Heart left ventricle (tissue), 16 donors: ENCODE data around the gene UBE2QL1. TPM values are rescaled to one million over a fixed set of nuclear protein-coding genes. Genes with fewer than 3 reads are reported as not detected.

ENCODE experiments used
- ATAC-seq, 4 donors: fragments of 200-7000 bp; cut with Tn5 transposase; one replicate each; pipeline ENCODE4 v1.9.1; 2020 to 2022; ENCODE audit warnings: moderate library complexity in 4 of 4, mild to moderate bottlenecking in 3 of 4, moderate number of reproducible peaks in 1 of 4
- DNase-seq, 5 donors: peaks; one replicate each; pipeline ENCODE4 v3.0.0-alpha.2; 2020
- H3K27ac ChIP-seq, 12 donors: fragments of 200-600 bp; sonication (generic) in 4 of 12; one replicate each; pipeline versions ENCODE4 v1.5.0 to v1.8.0; 2016 to 2022; ENCODE audit warnings: mild to moderate bottlenecking in 2 of 12
- H3K27me3 ChIP-seq, 9 donors: fragments of 200-600 bp; sonication (generic) in 2 of 9; one replicate each; pipeline versions ENCODE4 v1.5.1 to v1.8.0; 2016 to 2022; ENCODE audit warnings: mild to moderate bottlenecking in 3 of 9
- H3K36me3 ChIP-seq, 9 donors: fragments of 200-600 bp; sonication (generic) in 2 of 9; one replicate each; pipeline versions ENCODE4 v1.5.0 to v1.8.0; 2018 to 2022; ENCODE audit warnings: mild to moderate bottlenecking in 2 of 9
- H3K4me1 ChIP-seq, 12 donors: fragments of 200-600 bp; sonication (generic) in 4 of 12; one replicate each; pipeline versions ENCODE4 v1.5.0 to v1.8.0; 2016 to 2022; ENCODE audit warnings: mild to moderate bottlenecking in 3 of 12
- H3K4me3 ChIP-seq, 12 donors: fragments of 200-600 bp; sonication (generic) in 4 of 12; one replicate each; pipeline versions ENCODE4 v1.5.0 to v1.8.0; 2017 to 2022; ENCODE audit warnings: mild to moderate bottlenecking in 9 of 12, moderate library complexity in 4 of 12
- H3K9me3 ChIP-seq, 12 donors: fragments of 200-600 bp; sonication (generic) in 4 of 12; one replicate each; pipeline versions ENCODE4 v1.5.0 to v1.8.0; 2016 to 2022; ENCODE audit warnings: mild to moderate bottlenecking in 1 of 12
- POLR2A ChIP-seq, 2 donors: fragments of 450-650 bp; IDR thresholded peaks; one replicate each; pipeline ENCODE4 v1.6.1; 2017; ENCODE audit warnings: antibody characterized with exemption in 2 of 2, mild to moderate bottlenecking in 2 of 2, moderate library complexity in 2 of 2
- WGBS, 4 donors: extraction: QIAGEN DNeasy Blood & Tissue Kit in 2 of 4; methylation state at CpG; one replicate each; pipeline versions ENCODE4 v1.1.5 to v1.1.7; 2013 to 2018; 5-methylcytosine and 5-hydroxymethylcytosine counted together
- intact Hi-C, 10 donors: fragments of 100-400 bp; cut with DNase I; formaldehyde crosslinking; loops; one replicate each; pipeline versions ENCODE4 v1.11.1 to v1.14.2; 2022
- polyA plus RNA-seq, 2 donors: library from polyadenylated mRNA; stranded (reverse); fragments of 200-250 nt; gene quantifications; one replicate each; pipeline ENCODE4 v1.2.3, GENCODE V29; 2013
- total RNA-seq, 9 donors: library from RNA; depleted of rRNA in 2 of 9; stranded (reverse); fragments of >200 nt in 2 of 9; fragmentation: NEBNext Ultra II Directional in 3 of 9; extraction: Animal tissue kit (Norgen Biotek cat#: 25700) in 3 of 9; gene quantifications; one replicate each; pipeline versions ENCODE4 v1.1.0 to v1.2.4, GENCODE V29; 2016 to 2023
- TF ChIP-seq, protein P1 (sequence below), 12 donors: fragments of 200-600 bp; sonication (generic) in 4 of 12; IDR thresholded peaks; one replicate each; pipeline versions ENCODE4 v1.5.0 to v1.8.0; 2018 to 2022; ENCODE audit warnings: antibody characterized with exemption in 12 of 12, mild to moderate bottlenecking in 5 of 12
- donor health status: ischemic (EF 13 %, LVEDD 7.1; RV severe dilation, severe dysfunction).
- donor health status: healthy with polysubstance abuse.
- donor health status: DM: no; HTN: yes; CAD: no.
- donor health status: DM: no; HTN: no; CAD: no.
- donor health status: ischemic (EF 25% LVEDD 6.9; RV normal size, moderate dysfunction).
- donor health status: ischemic (EF 25% LVEDD 5.7; RV mildly dilated, moderate dysfunction).
- donor health status: healthy.
- donor health status: DM: yes; HTN: yes; CAD: no.
- donor health status: ischemic (EF 35%, LVEDD 5.7; RV mildly dilated, moderate dysfunction).
- donor health status: nonischemic (EF 11% LVEDD 7.7; RV severe dilation, severe dysfunction).
- donor health status: DM: yes; HTN: yes; CAD: no.
- donor health status: PGD.
- donor health status: ischemic (EF 29% LVEDD 5.4; RV normal size, mild dysfunction).
- donor health status: nonischemic (EF 23%, LVEDD 6.1; RV moderate dilation, normal function).

The UBE2QL1 gene
- total and polyA plus RNA-seq, 11 donors, result 9.8 to 32.0 (median 19.7) TPM

DNA sequence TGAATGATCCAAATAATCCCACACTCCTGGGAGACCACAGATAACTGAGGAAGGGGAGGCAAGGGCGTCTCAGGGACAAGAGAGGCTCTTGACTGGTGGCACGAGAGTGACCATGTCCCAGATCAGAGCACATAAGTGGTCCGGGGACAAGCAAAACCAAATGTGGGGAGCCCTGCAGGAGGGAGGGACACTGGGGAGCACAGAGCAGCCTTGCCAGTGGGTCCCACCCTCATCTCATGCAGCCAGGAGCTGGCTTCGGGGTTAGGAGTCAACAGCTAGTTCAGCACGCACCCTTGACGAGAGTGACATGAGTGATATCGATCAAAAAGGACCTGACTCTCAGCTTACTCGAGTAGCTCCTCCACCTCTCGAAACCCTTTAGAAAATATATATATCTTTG is 16.5 kb upstream of the UBE2QL1 start:
- intact Hi-C loops, result loop anchor here in 5 of 10 donors (5.0 to 10.0 kb wide), 3 partner anchors 55 to 937 kb away; partner anchors contain the start of gene MED10 (in 3 of the 5)
- TF ChIP-seq, protein P1, sequence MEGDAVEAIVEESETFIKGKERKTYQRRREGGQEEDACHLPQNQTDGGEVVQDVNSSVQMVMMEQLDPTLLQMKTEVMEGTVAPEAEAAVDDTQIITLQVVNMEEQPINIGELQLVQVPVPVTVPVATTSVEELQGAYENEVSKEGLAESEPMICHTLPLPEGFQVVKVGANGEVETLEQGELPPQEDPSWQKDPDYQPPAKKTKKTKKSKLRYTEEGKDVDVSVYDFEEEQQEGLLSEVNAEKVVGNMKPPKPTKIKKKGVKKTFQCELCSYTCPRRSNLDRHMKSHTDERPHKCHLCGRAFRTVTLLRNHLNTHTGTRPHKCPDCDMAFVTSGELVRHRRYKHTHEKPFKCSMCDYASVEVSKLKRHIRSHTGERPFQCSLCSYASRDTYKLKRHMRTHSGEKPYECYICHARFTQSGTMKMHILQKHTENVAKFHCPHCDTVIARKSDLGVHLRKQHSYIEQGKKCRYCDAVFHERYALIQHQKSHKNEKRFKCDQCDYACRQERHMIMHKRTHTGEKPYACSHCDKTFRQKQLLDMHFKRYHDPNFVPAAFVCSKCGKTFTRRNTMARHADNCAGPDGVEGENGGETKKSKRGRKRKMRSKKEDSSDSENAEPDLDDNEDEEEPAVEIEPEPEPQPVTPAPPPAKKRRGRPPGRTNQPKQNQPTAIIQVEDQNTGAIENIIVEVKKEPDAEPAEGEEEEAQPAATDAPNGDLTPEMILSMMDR (IDR thresholded peaks at IDR 0.05), result no peak
- TF ChIP-seq POLR2A (IDR thresholded peaks at IDR 0.05), result no peak
- Histone ChIP-seq H3K9me3 (no peaks in the 10 kb centered on the region), H3K27ac (peak overlapping the region; percentile 47 to 96 (median 85)), H3K36me3 (no peaks in the 10 kb centered on the region), H3K4me3 (no peak overlapping the region), H3K27me3 (no peaks in the 10 kb centered on the region), H3K4me1 (peaks cover 0 to 27% (median 7%) of the 10 kb centered on the region in 12 donors)
- WGBS, 4 donors, result 34 to 62% (median 49%) methylated on average over 9 of the region's 9 CpGs
- ATAC-seq (peak in 1 of 4 donors; percentile 5), DNase-seq (no peak)

DNA sequence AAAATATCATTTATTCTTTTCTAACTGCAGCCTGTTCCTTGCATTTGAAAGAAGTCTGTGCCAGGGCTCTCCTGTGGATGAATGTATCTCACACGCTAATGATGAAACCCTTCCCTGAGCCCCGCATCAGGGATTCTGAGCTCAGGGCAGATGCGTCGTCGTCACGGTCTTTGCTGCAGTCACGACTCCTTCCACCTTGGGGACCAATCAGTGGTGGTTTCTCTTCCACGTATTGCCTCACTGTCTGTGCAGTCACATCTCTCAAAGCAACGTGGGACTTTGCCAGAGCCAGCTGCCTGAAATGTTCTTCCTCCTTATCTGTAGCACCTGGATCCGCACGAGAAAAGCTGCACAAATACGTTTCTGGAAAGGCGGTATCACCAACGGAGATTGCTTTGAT is 13.9 kb upstream of the UBE2QL1 start:
- Histone ChIP-seq H3K9me3 (peaks cover 0 to 2% (median 0%) of the 10 kb centered on the region in 12 donors), H3K4me3 (no peak overlapping the region), H3K27ac (no peak overlapping the region), H3K4me1 (peaks cover 0 to 27% (median 7%) of the 10 kb centered on the region in 12 donors), H3K27me3 (no peaks in the 10 kb centered on the region), H3K36me3 (no peaks in the 10 kb centered on the region)
- TF ChIP-seq POLR2A (IDR thresholded peaks at IDR 0.05), result no peak
- TF ChIP-seq, protein P1 (IDR thresholded peaks at IDR 0.05), result no peak
- intact Hi-C loops, result loop anchor here in 5 of 10 donors (5.0 to 10.0 kb wide), 4 partner anchors 57 to 940 kb away; partner anchors contain the start of gene MED10 (in 3 of the 5)
- ATAC-seq (no peak), DNase-seq (no peak)
- WGBS, 4 donors, result 63 to 69% (median 67%) methylated on average over 14 of the region's 14 CpGs

DNA sequence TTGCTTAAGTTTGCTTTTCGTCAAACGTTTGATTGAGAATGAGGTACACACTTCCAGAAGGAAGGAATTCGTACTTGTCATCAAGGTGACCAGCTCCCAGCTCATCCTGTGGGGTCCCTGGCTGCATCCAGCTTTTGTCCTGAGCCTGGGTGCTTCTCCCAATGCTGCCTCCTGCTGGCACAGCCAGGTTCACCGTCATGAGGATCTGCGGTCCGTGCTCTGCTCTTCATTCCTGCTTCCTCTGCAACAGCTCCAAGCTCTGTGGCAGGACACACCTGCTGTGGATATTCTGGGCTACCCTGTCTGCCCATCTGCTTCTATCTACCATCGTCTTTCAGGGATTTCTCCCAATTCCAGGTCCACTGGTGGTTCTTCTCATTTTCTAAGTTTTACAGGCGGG is 13.3 kb upstream of the UBE2QL1 start:
- H3K9me3 ChIP-seq, result peaks cover 0 to 8% (median 0%) of the 10 kb centered on the region in 12 donors
- H3K36me3 ChIP-seq, result no peaks in the 10 kb centered on the region
- no peak overlapping the region for H3K27ac ChIP-seq
- H3K4me1 ChIP-seq, result peaks cover 0 to 23% (median 7%) of the 10 kb centered on the region in 12 donors
- 28 to 40% (median 37%) methylated on average over 8 of the region's 8 CpGs for WGBS, 4 donors
- no peak overlapping the region for H3K4me3 ChIP-seq
- DNase-seq (no peak), ATAC-seq (no peak)
- TF ChIP-seq, protein P1 (IDR thresholded peaks at IDR 0.05), result peak in 11 of 12 donors; percentile 5 to 44 (median 23)
- no peak for TF ChIP-seq POLR2A (IDR thresholded peaks at IDR 0.05)
- intact Hi-C loops, result loop anchor here in 4 of 10 donors (5.0 to 10.0 kb wide), 3 partner anchors 121 to 941 kb away; no protein-coding TSS in a partner anchor
- no peaks in the 10 kb centered on the region for H3K27me3 ChIP-seq

DNA sequence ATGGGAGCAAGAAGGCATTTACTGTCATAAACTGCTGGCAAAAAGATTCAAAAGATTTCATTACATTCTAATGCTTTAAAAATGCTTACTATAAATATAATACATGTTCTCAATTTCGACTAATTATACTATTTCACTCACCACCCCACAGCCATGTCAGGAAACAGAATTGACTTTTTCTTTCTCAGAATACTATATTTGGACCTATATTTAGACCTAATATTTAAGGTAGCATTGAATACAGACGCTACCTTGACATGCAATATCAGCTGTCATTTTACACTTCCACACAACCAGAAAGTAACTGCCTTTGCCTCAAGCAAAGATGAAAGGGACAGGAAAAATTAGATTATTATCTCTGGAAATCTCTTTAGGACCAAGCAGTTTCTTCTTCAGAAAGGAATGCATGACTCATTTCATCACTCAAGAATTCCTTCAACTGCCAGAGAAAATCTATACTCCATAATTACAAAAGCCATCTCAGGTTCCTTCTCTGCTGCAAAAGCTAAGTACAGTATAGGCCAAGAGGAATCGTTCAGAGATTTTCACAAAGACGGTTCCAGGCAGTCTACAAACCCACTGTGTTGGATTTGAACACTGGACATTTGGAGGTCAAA is 11.8 kb upstream of the UBE2QL1 start:
- Histone ChIP-seq H3K27ac (no peak overlapping the region), H3K36me3 (no peaks in the 10 kb centered on the region), H3K4me1 (peaks cover 0 to 9% (median 0%) of the 10 kb centered on the region in 12 donors), H3K9me3 (peaks cover 0 to 23% (median 0%) of the 10 kb centered on the region in 12 donors), H3K4me3 (no peak overlapping the region), H3K27me3 (no peaks in the 10 kb centered on the region)
- intact Hi-C loops, result loop anchor here in 4 of 10 donors (5.0 to 10.0 kb wide), 3 partner anchors 122 to 942 kb away; no protein-coding TSS in a partner anchor
- ATAC-seq, result no peak
- no peak for DNase-seq
- WGBS, 4 donors, result 62 to 73% (median 70%) methylated on average over 4 of the region's 4 CpGs
- no peak for TF ChIP-seq POLR2A (IDR thresholded peaks at IDR 0.05)
- TF ChIP-seq, protein P1 (IDR thresholded peaks at IDR 0.05), result no peak
